Activated CD4-positive, alpha-beta memory T cell treated with anti-CD3 and anti-CD28 coated beads for 36 hours (primary cell): Measurements from ENCODE around the gene VAV3. TPM values are rescaled to one million over a fixed set of nuclear protein-coding genes. Genes with fewer than 3 reads are reported as not detected.

ENCODE experiments used
- CTCF ChIA-PET: fragments of 350-600 bp; sonication (Branson Sonifier 250); formaldehyde crosslinking; loops from one replicate; lab custom pipeline; 2021; ENCODE audit warnings: antibody characterized with exemption, inconsistent platforms; lab: Charles Lee
- POLR2A ChIA-PET: fragments of 350-600 bp; sonication (Branson Sonifier 250); formaldehyde crosslinking; loops from one replicate; lab custom pipeline; 2021; ENCODE audit warnings: antibody characterized with exemption; lab: Charles Lee
- DNase-seq: peaks from one replicate; pipeline ENCODE4 v3.0.0-alpha.2; 2020
- H3K27ac Mint-ChIP-seq: one replicate; pipeline ENCODE4 v1.8.0; 2021; ENCODE audit warnings: mixed read lengths
- H3K27me3 Mint-ChIP-seq: one replicate; pipeline ENCODE4 v1.8.0; 2021; ENCODE audit warnings: mixed read lengths
- H3K36me3 Mint-ChIP-seq: one replicate; pipeline ENCODE4 v1.8.0; 2021; ENCODE audit warnings: mixed read lengths
- H3K4me1 Mint-ChIP-seq: one replicate; pipeline ENCODE4 v1.8.0; 2021; ENCODE audit warnings: low read depth, mixed read lengths
- H3K4me3 Mint-ChIP-seq: one replicate; pipeline ENCODE4 v1.8.0; 2021; ENCODE audit warnings: mild to moderate bottlenecking, mixed read lengths
- H3K9me3 Mint-ChIP-seq: one replicate; pipeline ENCODE4 v1.8.0; 2021; ENCODE audit warnings: mixed read lengths
- intact Hi-C: fragments of 100-400 bp; cut with micrococcal nuclease; formaldehyde crosslinking; loops from one replicate; pipeline ENCODE4 v1.15.1; 2023
- total RNA-seq, 2 experiments: library from RNA; stranded (reverse); gene quantifications; one replicate each; pipeline ENCODE4 v1.2.3, GENCODE V29; 2021

VAV3 gene
- total RNA-seq, 2 experiments from 2014 or later: 2.3 to 3.3 TPM

GRCh38 chr1:107785496-107786202, 179.3 kb downstream of the VAV3 start:
- ChIA-PET POLR2A (no interaction called here), CTCF (interaction anchor here (1.4 to 13.9 kb wide), 2 partner anchors 25 to 341 kb away, joined by 3 to 423 read pairs; no protein-coding TSS in a partner anchor)
- DNase-seq: no peak
- H3K36me3 Mint-ChIP-seq: no peaks in the 10 kb centered on the region
- no peaks in the 10 kb centered on the region for H3K27me3 Mint-ChIP-seq
- peak overlapping the region; percentile 27 for H3K4me3 Mint-ChIP-seq
- intact Hi-C loops: loop anchor here (1.0 to 10.0 kb wide), 5 partner anchors 37 to 859 kb away; partner anchors contain the start of gene EEIG2
- peaks cover 39% of the 10 kb centered on the region for H3K4me1 Mint-ChIP-seq
- peak overlapping the region; percentile 52 for H3K27ac Mint-ChIP-seq
- H3K9me3 Mint-ChIP-seq: no peaks in the 10 kb centered on the region

- Mint-ChIP-seq H3K27me3 (no peaks in the 10 kb centered on the region), H3K27ac (no peak overlapping the region), H3K36me3 (no peaks in the 10 kb centered on the region), H3K4me3 (no peak overlapping the region), H3K4me1 (peaks cover 24% of the 10 kb centered on the region), H3K9me3 (no peaks in the 10 kb centered on the region)
- intact Hi-C loops: loop anchor here (1.0 to 10.0 kb wide), 3 partner anchors 343 to 862 kb away; partner anchors contain the start of gene SLC25A24
- no peak for DNase-seq
- POLR2A ChIA-PET: interaction anchor here (1.6 kb wide), 1 partner anchor 343 kb away, joined by 6 read pairs; no protein-coding TSS in a partner anchor
- CTCF ChIA-PET: interaction anchor here (0.6 to 13.9 kb wide), 25 partner anchors 12 to 862 kb away, joined by 3 to 423 read pairs (median 5); partner anchors contain the start of gene VAV3
Observed at GRCh38 chr1:107782217-107782845, 182.6 kb downstream of the VAV3 start.

GRCh38 chr1:107781245-107781644, 183.7 kb downstream of the VAV3 start:
- no peaks in the 10 kb centered on the region for H3K9me3 Mint-ChIP-seq
- no peak overlapping the region for H3K27ac Mint-ChIP-seq
- intact Hi-C loops: loop anchor here (5.0 to 10.0 kb wide), 2 partner anchors 421 to 864 kb away; partner anchors contain the start of gene SLC25A24
- CTCF ChIA-PET: interaction anchor here (1.0 to 13.9 kb wide), 6 partner anchors 13 to 863 kb away, joined by 3 to 423 read pairs (median 6); no protein-coding TSS in a partner anchor
- H3K27me3 Mint-ChIP-seq: no peaks in the 10 kb centered on the region
- POLR2A ChIA-PET: interaction anchor here (1.1 to 1.6 kb wide), 2 partner anchors 344 to 346 kb away, joined by 3 to 6 read pairs; no protein-coding TSS in a partner anchor
- no peaks in the 10 kb centered on the region for H3K36me3 Mint-ChIP-seq
- H3K4me3 Mint-ChIP-seq: no peak overlapping the region
- no peak for DNase-seq
- peaks cover 13% of the 10 kb centered on the region for H3K4me1 Mint-ChIP-seq

- no peak for DNase-seq
- no peak overlapping the region for H3K4me3 Mint-ChIP-seq
- intact Hi-C loops: no loop called here
- CTCF ChIA-PET: interaction anchor here (2.2 to 13.9 kb wide), 2 partner anchors 9 to 349 kb away, joined by 4 to 423 read pairs; no protein-coding TSS in a partner anchor
- H3K4me1 Mint-ChIP-seq: no peaks in the 10 kb centered on the region
- POLR2A ChIA-PET: no interaction called here
- H3K9me3 Mint-ChIP-seq: no peaks in the 10 kb centered on the region
- no peaks in the 10 kb centered on the region for H3K36me3 Mint-ChIP-seq
- no peak overlapping the region for H3K27ac Mint-ChIP-seq
- H3K27me3 Mint-ChIP-seq: no peaks in the 10 kb centered on the region
Observed at GRCh38 chr1:107777664-107778047, 187.3 kb downstream of the VAV3 start.

- Mint-ChIP-seq H3K27me3 (no peaks in the 10 kb centered on the region), H3K36me3 (no peaks in the 10 kb centered on the region), H3K4me3 (no peak overlapping the region), H3K27ac (no peak overlapping the region), H3K4me1 (no peaks in the 10 kb centered on the region), H3K9me3 (no peaks in the 10 kb centered on the region)
- intact Hi-C loops: no loop called here
- POLR2A ChIA-PET: no interaction called here
- CTCF ChIA-PET: interaction anchor here (2.2 to 13.9 kb wide), 2 partner anchors 10 to 350 kb away, joined by 4 to 423 read pairs; no protein-coding TSS in a partner anchor
- no peak for DNase-seq
Observed at GRCh38 chr1:107776900-107777663, 187.9 kb downstream of the VAV3 start.

- no peaks in the 10 kb centered on the region for H3K36me3 Mint-ChIP-seq
- no peak for DNase-seq
- intact Hi-C loops: no loop called here
- H3K4me3 Mint-ChIP-seq: no peak overlapping the region
- H3K9me3 Mint-ChIP-seq: no peaks in the 10 kb centered on the region
- ChIA-PET POLR2A (interaction anchor here (0.7 kb wide), 1 partner anchor 296 kb away, joined by 4 read pairs; no protein-coding TSS in a partner anchor), CTCF (interaction anchor here (1.0 kb wide), 1 partner anchor 354 kb away, joined by 3 read pairs; no protein-coding TSS in a partner anchor)
- H3K4me1 Mint-ChIP-seq: no peaks in the 10 kb centered on the region
- no peaks in the 10 kb centered on the region for H3K27me3 Mint-ChIP-seq
- H3K27ac Mint-ChIP-seq: no peak overlapping the region
Observed at GRCh38 chr1:107771377-107771776, 193.6 kb downstream of the VAV3 start.

- no peak overlapping the region for H3K4me3 Mint-ChIP-seq
- CTCF ChIA-PET: interaction anchor here (1.0 kb wide), 1 partner anchor 358 kb away, joined by 4 read pairs; no protein-coding TSS in a partner anchor
- POLR2A ChIA-PET: no interaction called here
- no peak overlapping the region for H3K27ac Mint-ChIP-seq
- no peaks in the 10 kb centered on the region for H3K4me1 Mint-ChIP-seq
- intact Hi-C loops: no loop called here
- no peaks in the 10 kb centered on the region for H3K27me3 Mint-ChIP-seq
- H3K9me3 Mint-ChIP-seq: no peaks in the 10 kb centered on the region
- DNase-seq: no peak
- H3K36me3 Mint-ChIP-seq: peaks cover under 1% of the 10 kb centered on the region
Observed at GRCh38 chr1:107767156-107767582, 197.8 kb downstream of the VAV3 start.

- Mint-ChIP-seq H3K27me3 (no peaks in the 10 kb centered on the region), H3K4me3 (no peak overlapping the region), H3K36me3 (peaks cover 1% of the 10 kb centered on the region), H3K27ac (no peak overlapping the region), H3K4me1 (no peaks in the 10 kb centered on the region), H3K9me3 (no peaks in the 10 kb centered on the region)
- intact Hi-C loops: no loop called here
- DNase-seq: no peak
- ChIA-PET POLR2A (no interaction called here), CTCF (no interaction called here)
Observed at GRCh38 chr1:107766533-107766932, 198.4 kb downstream of the VAV3 start.

GRCh38 chr1:107762751-107763390, 202.1 kb downstream of the VAV3 start:
- Mint-ChIP-seq H3K9me3 (no peaks in the 10 kb centered on the region), H3K27me3 (no peaks in the 10 kb centered on the region), H3K4me3 (no peak overlapping the region), H3K27ac (no peak overlapping the region), H3K36me3 (peaks cover 4% of the 10 kb centered on the region), H3K4me1 (no peaks in the 10 kb centered on the region)
- CTCF ChIA-PET: interaction anchor here (1.0 kb wide), 1 partner anchor 12 kb away, joined by 3 read pairs; no protein-coding TSS in a partner anchor
- POLR2A ChIA-PET: no interaction called here
- intact Hi-C loops: no loop called here
- DNase-seq: no peak

GRCh38 chr1:107760065-107760464, 204.9 kb downstream of the VAV3 start:
- no peak overlapping the region for H3K27ac Mint-ChIP-seq
- intact Hi-C loops: no loop called here
- CTCF ChIA-PET: no interaction called here

GRCh38 chr1:107750364-107750959, 214.5 kb downstream of the VAV3 start:
- Mint-ChIP-seq H3K4me3 (no peak overlapping the region), H3K36me3 (peaks cover 5% of the 10 kb centered on the region), H3K27me3 (no peaks in the 10 kb centered on the region), H3K27ac (no peak overlapping the region), H3K4me1 (no peaks in the 10 kb centered on the region), H3K9me3 (no peaks in the 10 kb centered on the region)
- DNase-seq: peak; percentile 59
- intact Hi-C loops: loop anchor here (1.0 kb wide), 1 partner anchor 320 kb away; no protein-coding TSS in a partner anchor
- CTCF ChIA-PET: interaction anchor here (1.1 to 1.6 kb wide), 2 partner anchors 13 to 220 kb away, joined by 3 read pairs; no protein-coding TSS in a partner anchor
- POLR2A ChIA-PET: no interaction called here

More at GRCh38 chr1:107760065-107760464, 204.9 kb downstream of the VAV3 start:
- H3K36me3 Mint-ChIP-seq: peaks cover 5% of the 10 kb centered on the region
- POLR2A ChIA-PET: no interaction called here
- H3K4me1 Mint-ChIP-seq: no peaks in the 10 kb centered on the region
- H3K27me3 Mint-ChIP-seq: no peaks in the 10 kb centered on the region
- no peaks in the 10 kb centered on the region for H3K9me3 Mint-ChIP-seq
- DNase-seq: no peak
- no peak overlapping the region for H3K4me3 Mint-ChIP-seq
